ENCODE data around the gene MRPL54. TPM values are rescaled to one million over a fixed set of nuclear protein-coding genes. Genes with fewer than 3 reads are reported as not detected.

MRPL54 gene
- total RNA-seq: 34.4 and 49.7 TPM in 2 replicates

GRCh38 chr19:3762501-3763459 is at the start of gene MRPL54:
Gene MRPL54, plus strand, starts transcription at chr19:3762682. Its CDS starts 19 bp downstream, at chr19:3762701.

DNA sequence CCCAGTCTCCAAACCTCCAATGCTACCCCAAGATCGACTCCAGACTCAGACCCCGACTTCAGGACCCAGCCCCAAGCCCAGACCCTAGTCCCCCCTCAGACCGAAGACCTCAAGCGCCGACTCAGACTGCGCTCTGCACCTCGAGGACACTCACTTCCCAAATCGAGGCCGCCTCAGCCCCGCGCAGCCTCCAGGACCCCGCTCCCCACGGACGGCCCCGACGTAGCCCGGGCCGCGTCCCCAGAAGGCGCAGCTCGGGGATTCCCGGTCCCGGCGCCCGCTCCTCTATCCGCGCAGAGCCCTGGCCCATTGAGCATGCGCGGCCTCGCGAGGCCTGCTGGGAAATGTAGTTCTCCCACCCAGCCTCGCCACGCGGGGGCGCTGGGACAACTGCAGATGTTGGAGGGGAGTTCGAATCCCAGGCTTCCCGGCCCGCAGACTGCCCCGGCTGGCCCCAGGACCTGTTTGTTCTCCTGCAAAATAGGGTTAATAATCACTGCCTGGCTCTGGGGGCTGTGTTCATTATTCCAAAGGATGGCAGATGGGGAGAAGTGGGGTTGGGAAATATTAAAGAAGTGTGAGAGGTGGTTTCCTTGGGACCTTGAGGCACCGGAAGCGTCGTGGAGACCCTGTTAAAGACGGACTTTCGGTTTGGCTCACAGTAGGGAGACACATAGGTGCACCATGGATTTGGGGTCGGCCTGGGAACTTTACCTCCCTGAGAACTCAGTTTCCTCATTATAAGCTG is 926 bp upstream of the MRPL54 start, which contains the start of gene APBA3:
Gene APBA3, minus strand, starts transcription at position 311 of the 748 bp plus-strand sequence. CDS start 1,428 bp downstream, outside the sequence.

GRCh38 chr19:3771906-3772455 is 9.5 kb downstream of the MRPL54 start, which contains the start of gene RAX2:
Gene RAX2, minus strand, starts transcription at chr19:3772228. Its CDS starts 486 bp downstream, at chr19:3771742.

DNA sequence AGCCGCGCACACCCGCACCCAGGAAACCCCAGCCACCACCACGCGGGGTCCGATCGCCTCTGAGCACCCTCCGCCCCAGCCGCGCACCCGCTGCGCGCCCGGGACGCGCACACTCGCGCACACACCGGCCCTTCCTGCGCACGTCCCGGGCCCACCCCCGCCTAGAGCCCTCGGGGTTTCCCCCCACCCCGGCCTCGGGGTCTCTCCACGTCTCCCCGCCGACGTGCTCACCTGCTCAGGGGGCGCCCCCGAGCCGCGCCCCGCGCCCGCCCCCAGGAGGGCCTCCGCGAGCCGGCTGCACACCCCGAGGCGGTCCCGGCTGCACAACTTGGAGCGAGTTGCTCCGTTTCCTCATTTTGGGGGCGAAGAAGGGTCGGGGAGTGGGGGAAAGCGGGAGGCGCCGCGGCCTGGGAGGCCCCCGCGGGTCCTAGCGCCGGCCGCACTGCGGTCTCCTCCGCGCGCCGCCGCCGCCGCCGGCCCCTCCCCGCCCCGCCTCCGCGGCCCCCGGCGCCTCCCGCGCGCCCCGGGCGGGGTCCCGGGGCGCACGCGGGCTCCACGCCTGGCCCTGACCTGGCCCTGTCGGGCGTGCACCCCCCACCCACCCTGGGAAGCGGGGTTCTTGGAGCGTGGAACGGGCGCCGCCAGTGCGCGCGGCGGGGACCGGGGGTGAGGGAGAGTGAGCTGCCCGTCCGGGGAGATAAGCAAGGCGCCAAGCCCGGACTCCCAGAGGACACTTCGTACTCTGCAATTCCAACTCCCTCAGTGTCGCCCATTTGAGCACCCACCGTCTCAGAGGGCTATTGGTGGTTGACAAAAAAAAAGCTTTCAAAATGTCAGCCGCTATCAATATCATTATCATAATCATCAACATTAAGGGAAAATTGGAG is 23.7 kb downstream of the MRPL54 start, which contains the start of gene MATK:
Gene MATK, minus strand, starts transcription at position 444 of the 887 bp plus-strand sequence. CDS start 1,246 bp downstream, outside the sequence.

Other genes with a start within 250 kb of the MRPL54 start
- not detected in 2 replicates for gene TEKTIP1, start 223.5 kb upstream of the MRPL54 start, total RNA-seq
- gene MFSD12, start 205.1 kb upstream of the MRPL54 start, total RNA-seq: 130 and 147 TPM in 2 replicates
- gene HMG20B, start 189.7 kb upstream of the MRPL54 start, total RNA-seq: 72.5 and 74.7 TPM in 2 replicates
- gene GIPC3, start 177.2 kb upstream of the MRPL54 start, total RNA-seq: under 0.01 TPM in 1 of 2 replicates, not detected in the other
- 1.4 and 2.1 TPM in 2 replicates for gene TBXA2R, start 155.8 kb upstream of the MRPL54 start, total RNA-seq
- gene CACTIN, start 135.9 kb upstream of the MRPL54 start, total RNA-seq: 16.3 and 33.5 TPM in 2 replicates
- gene PIP5K1C, start 62.2 kb upstream of the MRPL54 start, total RNA-seq: 17.2 and 19.2 TPM in 2 replicates
- not detected in 2 replicates for gene TJP3, start 54.3 kb upstream of the MRPL54 start, total RNA-seq
- 21.9 and 25.7 TPM in 2 replicates for gene APBA3, start 990 bp upstream of the MRPL54 start, total RNA-seq
- not detected in 2 replicates for gene RAX2, start 9.5 kb downstream of the MRPL54 start, total RNA-seq
- gene MATK, start 23.7 kb downstream of the MRPL54 start, total RNA-seq: under 0.01 TPM in 1 of 2 replicates, not detected in the other
- 0.19 TPM in 1 of 2 replicates, not detected in the other for gene ZFR2, start 106.4 kb downstream of the MRPL54 start, total RNA-seq
- not detected in 2 replicates for gene ATCAY, start 118.0 kb downstream of the MRPL54 start, total RNA-seq
- not detected in 2 replicates for gene NMRK2, start 170.4 kb downstream of the MRPL54 start, total RNA-seq
- gene DAPK3, start 208.4 kb downstream of the MRPL54 start, total RNA-seq: 83.4 and 153 TPM in 2 replicates
- 2,462 and 3,206 TPM in 2 replicates for gene EEF2, start 222.8 kb downstream of the MRPL54 start, total RNA-seq
- 11.6 and 13.8 TPM in 2 replicates for gene PIAS4, start 245.1 kb downstream of the MRPL54 start, total RNA-seq

All from regular cardiac myocyte (primary cell).